ENCODE results near the gene MAN1B1. TPM values are rescaled to one million over a fixed set of nuclear protein-coding genes. Genes with fewer than 3 reads are reported as not detected.

Gene MAN1B1
- total RNA-seq, 1 donor from 2014 or later = 109 TPM

GRCh38 chr9:137075275-137075775, 11.5 kb upstream of the MAN1B1 start:
- no peak for TF ChIP-seq CTCF (IDR thresholded peaks at IDR 0.05)
- H3K4me3 Mint-ChIP-seq (ENCODE audit: unreplicated experiment) = no peak overlapping the region
- no peak for DNase-seq (ENCODE audit: extremely low spot score, unreplicated experiment)
- no peaks in the 10 kb centered on the region for H3K36me3 Mint-ChIP-seq (ENCODE audit: unreplicated experiment)
- peaks cover 17% of the 10 kb centered on the region for H3K4me1 Mint-ChIP-seq (ENCODE audit: unreplicated experiment)
- no peaks in the 10 kb centered on the region for H3K9me3 Mint-ChIP-seq (ENCODE audit: unreplicated experiment)
- H3K27me3 Mint-ChIP-seq (ENCODE audit: unreplicated experiment) = no peaks in the 10 kb centered on the region
- no peak overlapping the region for H3K27ac Mint-ChIP-seq (ENCODE audit: unreplicated experiment)

- H3K4me3 Mint-ChIP-seq (ENCODE audit: unreplicated experiment) = peak overlapping the region; percentile 68
- H3K9me3 Mint-ChIP-seq (ENCODE audit: unreplicated experiment) = no peaks in the 10 kb centered on the region
- H3K27me3 Mint-ChIP-seq (ENCODE audit: unreplicated experiment) = no peaks in the 10 kb centered on the region
- no peaks in the 10 kb centered on the region for H3K36me3 Mint-ChIP-seq (ENCODE audit: unreplicated experiment)
- DNase-seq (ENCODE audit: extremely low spot score, unreplicated experiment) = no peak
- no peak overlapping the region for H3K27ac Mint-ChIP-seq (ENCODE audit: unreplicated experiment)
- peaks cover 5% of the 10 kb centered on the region for H3K4me1 Mint-ChIP-seq (ENCODE audit: unreplicated experiment)
- no peak for TF ChIP-seq CTCF (IDR thresholded peaks at IDR 0.05)
Measured at GRCh38 chr9:137076636-137077009, 10.2 kb upstream of the MAN1B1 start.

GRCh38 chr9:137077010-137077747, 9.6 kb upstream of the MAN1B1 start, which contains the start of gene UAP1L1:
Gene UAP1L1, plus strand, starts transcription at chr9:137077517. Its CDS starts 16 bp downstream, at chr9:137077533.
- no peak for DNase-seq (ENCODE audit: extremely low spot score, unreplicated experiment)
- H3K4me3 Mint-ChIP-seq (ENCODE audit: unreplicated experiment) = peak within 1 kb of the TSS; percentile 71
- H3K27ac Mint-ChIP-seq (ENCODE audit: unreplicated experiment) = no peak within 1 kb of the TSS
- no peak for TF ChIP-seq CTCF (IDR thresholded peaks at IDR 0.05)
- peaks cover 2% of the 10 kb centered on the region for H3K36me3 Mint-ChIP-seq (ENCODE audit: unreplicated experiment)
- H3K4me1 Mint-ChIP-seq (ENCODE audit: unreplicated experiment) = peaks cover 9% of the 10 kb centered on the region
- no peaks in the 10 kb centered on the region for H3K27me3 Mint-ChIP-seq (ENCODE audit: unreplicated experiment)
- H3K9me3 Mint-ChIP-seq (ENCODE audit: unreplicated experiment) = no peaks in the 10 kb centered on the region

GRCh38 chr9:137077758-137078693, 8.8 kb upstream of the MAN1B1 start:
- Mint-ChIP-seq H3K27me3 (ENCODE audit: unreplicated experiment) (no peaks in the 10 kb centered on the region), H3K36me3 (ENCODE audit: unreplicated experiment) (peaks cover 2% of the 10 kb centered on the region)

More at GRCh38 chr9:137077758-137078693, 8.8 kb upstream of the MAN1B1 start:
- Mint-ChIP-seq H3K4me1 (ENCODE audit: unreplicated experiment) (peaks cover 12% of the 10 kb centered on the region), H3K4me3 (ENCODE audit: unreplicated experiment) (peak overlapping the region; percentile 71), H3K27ac (ENCODE audit: unreplicated experiment) (no peak overlapping the region), H3K9me3 (ENCODE audit: unreplicated experiment) (no peaks in the 10 kb centered on the region)
- DNase-seq (ENCODE audit: extremely low spot score, unreplicated experiment) = no peak
- TF ChIP-seq CTCF (IDR thresholded peaks at IDR 0.05) = no peak
